ENCODE results near the gene FAM13A. TPM values are rescaled to one million over a fixed set of nuclear protein-coding genes. Genes with fewer than 3 reads are reported as not detected.

Gene FAM13A
- total and polyA plus RNA-seq, 10 of the 15 experiments (the other 5 are each of a cell fraction or from before 2014, with no cell fraction given) = 0.05 to 1.8 (median 0.27) TPM; not detected in 1

GRCh38 chr4:88967883-88968331 lies 89.1 kb downstream of the FAM13A start (continued):
- TF ChIP-seq, protein P1, sequence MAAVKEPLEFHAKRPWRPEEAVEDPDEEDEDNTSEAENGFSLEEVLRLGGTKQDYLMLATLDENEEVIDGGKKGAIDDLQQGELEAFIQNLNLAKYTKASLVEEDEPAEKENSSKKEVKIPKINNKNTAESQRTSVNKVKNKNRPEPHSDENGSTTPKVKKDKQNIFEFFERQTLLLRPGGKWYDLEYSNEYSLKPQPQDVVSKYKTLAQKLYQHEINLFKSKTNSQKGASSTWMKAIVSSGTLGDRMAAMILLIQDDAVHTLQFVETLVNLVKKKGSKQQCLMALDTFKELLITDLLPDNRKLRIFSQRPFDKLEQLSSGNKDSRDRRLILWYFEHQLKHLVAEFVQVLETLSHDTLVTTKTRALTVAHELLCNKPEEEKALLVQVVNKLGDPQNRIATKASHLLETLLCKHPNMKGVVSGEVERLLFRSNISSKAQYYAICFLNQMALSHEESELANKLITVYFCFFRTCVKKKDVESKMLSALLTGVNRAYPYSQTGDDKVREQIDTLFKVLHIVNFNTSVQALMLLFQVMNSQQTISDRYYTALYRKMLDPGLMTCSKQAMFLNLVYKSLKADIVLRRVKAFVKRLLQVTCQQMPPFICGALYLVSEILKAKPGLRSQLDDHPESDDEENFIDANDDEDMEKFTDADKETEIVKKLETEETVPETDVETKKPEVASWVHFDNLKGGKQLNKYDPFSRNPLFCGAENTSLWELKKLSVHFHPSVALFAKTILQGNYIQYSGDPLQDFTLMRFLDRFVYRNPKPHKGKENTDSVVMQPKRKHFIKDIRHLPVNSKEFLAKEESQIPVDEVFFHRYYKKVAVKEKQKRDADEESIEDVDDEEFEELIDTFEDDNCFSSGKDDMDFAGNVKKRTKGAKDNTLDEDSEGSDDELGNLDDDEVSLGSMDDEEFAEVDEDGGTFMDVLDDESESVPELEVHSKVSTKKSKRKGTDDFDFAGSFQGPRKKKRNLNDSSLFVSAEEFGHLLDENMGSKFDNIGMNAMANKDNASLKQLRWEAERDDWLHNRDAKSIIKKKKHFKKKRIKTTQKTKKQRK (IDR thresholded peaks at IDR 0.05; ENCODE audit: low read depth, low read length) = no peak
- TF ChIP-seq ATF7 (IDR thresholded peaks at IDR 0.05; ENCODE audit: low read depth) = no peak
- TF ChIP-seq HDAC2 (IDR thresholded peaks at IDR 0.05) = no peak
- no peak for TF ChIP-seq NBN (IDR thresholded peaks at IDR 0.05)
- no peak for TF ChIP-seq TBL1XR1 (IDR thresholded peaks at IDR 0.05; ENCODE audit: low read depth, low read length)
- TF ChIP-seq STAT1 (conservative IDR thresholded peaks at IDR 0.05) = no peak
- no peak for TF ChIP-seq ZNF207 (IDR thresholded peaks at IDR 0.05; ENCODE audit: borderline replicate concordance)
- no peak for TF ChIP-seq RB1 (IDR thresholded peaks at IDR 0.05; ENCODE audit: borderline replicate concordance)
- no peak for TF ChIP-seq NR2C2 (IDR thresholded peaks at IDR 0.05; ENCODE audit: borderline replicate concordance, control insufficient read depth, insufficient read length, low read depth)
- TF ChIP-seq SRF (IDR thresholded peaks at IDR 0.05; ENCODE audit: low read depth in 2 of 2, low read length in 2 of 2) = no peak
- TF ChIP-seq, protein P2, sequence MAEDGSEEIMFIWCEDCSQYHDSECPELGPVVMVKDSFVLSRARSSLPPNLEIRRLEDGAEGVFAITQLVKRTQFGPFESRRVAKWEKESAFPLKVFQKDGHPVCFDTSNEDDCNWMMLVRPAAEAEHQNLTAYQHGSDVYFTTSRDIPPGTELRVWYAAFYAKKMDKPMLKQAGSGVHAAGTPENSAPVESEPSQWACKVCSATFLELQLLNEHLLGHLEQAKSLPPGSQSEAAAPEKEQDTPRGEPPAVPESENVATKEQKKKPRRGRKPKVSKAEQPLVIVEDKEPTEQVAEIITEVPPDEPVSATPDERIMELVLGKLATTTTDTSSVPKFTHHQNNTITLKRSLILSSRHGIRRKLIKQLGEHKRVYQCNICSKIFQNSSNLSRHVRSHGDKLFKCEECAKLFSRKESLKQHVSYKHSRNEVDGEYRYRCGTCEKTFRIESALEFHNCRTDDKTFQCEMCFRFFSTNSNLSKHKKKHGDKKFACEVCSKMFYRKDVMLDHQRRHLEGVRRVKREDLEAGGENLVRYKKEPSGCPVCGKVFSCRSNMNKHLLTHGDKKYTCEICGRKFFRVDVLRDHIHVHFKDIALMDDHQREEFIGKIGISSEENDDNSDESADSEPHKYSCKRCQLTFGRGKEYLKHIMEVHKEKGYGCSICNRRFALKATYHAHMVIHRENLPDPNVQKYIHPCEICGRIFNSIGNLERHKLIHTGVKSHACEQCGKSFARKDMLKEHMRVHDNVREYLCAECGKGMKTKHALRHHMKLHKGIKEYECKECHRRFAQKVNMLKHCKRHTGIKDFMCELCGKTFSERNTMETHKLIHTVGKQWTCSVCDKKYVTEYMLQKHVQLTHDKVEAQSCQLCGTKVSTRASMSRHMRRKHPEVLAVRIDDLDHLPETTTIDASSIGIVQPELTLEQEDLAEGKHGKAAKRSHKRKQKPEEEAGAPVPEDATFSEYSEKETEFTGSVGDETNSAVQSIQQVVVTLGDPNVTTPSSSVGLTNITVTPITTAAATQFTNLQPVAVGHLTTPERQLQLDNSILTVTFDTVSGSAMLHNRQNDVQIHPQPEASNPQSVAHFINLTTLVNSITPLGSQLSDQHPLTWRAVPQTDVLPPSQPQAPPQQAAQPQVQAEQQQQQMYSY (CRISPR knock-in tag; IDR thresholded peaks at IDR 0.05) = no peak

All from GM12878 (cell line).